Endothelial cell of umbilical vein (primary cell): ENCODE measurements around the gene CNOT4. TPM values are rescaled to one million over a fixed set of nuclear protein-coding genes. Genes with fewer than 3 reads are reported as not detected.

Experiments used
- BruUV-seq: library from RNA; stranded (reverse); fragments of 400-500 nt; replicated peaks from 2 replicates; lab custom pipeline; 2021; lab: Mats Ljungman, UMichigan
- CTCF ChIA-PET: fragments of 300-600, 350-600 bp; sonication (Branson Sonifier 250); formaldehyde crosslinking; loops from one replicate; lab custom pipeline; 2021; ENCODE audit warnings: antibody characterized with exemption, inconsistent platforms; lab: Charles Lee
- POLR2A ChIA-PET: fragments of 300-600, 350-600 bp; sonication (Branson Sonifier 250); formaldehyde crosslinking; loops from one replicate; lab custom pipeline; 2021; ENCODE audit warnings: antibody characterized with exemption, inconsistent platforms; lab: Charles Lee
- DNase-seq: peaks from one replicate; pipeline ENCODE4 v3.0.0-alpha.2; 2011; ENCODE audit warnings: low read depth, low spot score
- FAIRE-seq: peaks from 2 replicates; lab custom pipeline; 2011; peaks lifted over from hg19 to GRCh38; lab: Jason Lieb, UNC
- H2AFZ ChIP-seq: 2 replicates; pipeline ENCODE4 v1.6.0; 2012; ENCODE audit warnings: low read depth, low read length, control low read depth, inconsistent platforms
- H3K27ac ChIP-seq: 2 replicates; pipeline ENCODE4 v1.5.1; 2011; ENCODE audit warnings: low read depth, mild to moderate bottlenecking, control low read depth, low read length, moderate library complexity; ENCODE audit not compliant: insufficient read depth
- H3K27me3 ChIP-seq, 2 experiments: 2 replicates each; pipeline versions ENCODE4 v1.6.0 to v1.6.1; 2011; ENCODE audit warnings: low read length in 2 of 2, mixed read lengths in 1 of 2; ENCODE audit not compliant: control insufficient read depth in 2 of 2, insufficient read depth in 2 of 2
- H3K36me3 ChIP-seq, 2 experiments: 2 replicates in 1 of 2; 3 replicates in 1 of 2; pipeline ENCODE4 v1.5.1; 2011; ENCODE audit warnings: low read length in 2 of 2, mild to moderate bottlenecking in 1 of 2, moderate library complexity in 1 of 2; ENCODE audit not compliant: control insufficient read depth in 2 of 2, insufficient read depth in 2 of 2; ENCODE audit errors: extremely low read depth in 1 of 2
- H3K4me1 ChIP-seq: 3 replicates; pipeline ENCODE4 v1.5.1; 2011; ENCODE audit warnings: mild to moderate bottlenecking, low read length; ENCODE audit not compliant: control insufficient read depth, insufficient read depth; ENCODE audit errors: extremely low read depth
- H3K4me2 ChIP-seq: 2 replicates; pipeline ENCODE4 v1.6.1; 2011; ENCODE audit warnings: low read length, control low read depth, mixed read lengths; ENCODE audit not compliant: insufficient read depth
- H3K4me3 ChIP-seq, 3 experiments: fragments of 200-600 bp in 1 of 3; sonication (generic), shearing (Covaris generic) in 1 of 3; replicated peaks in 1 of 3; 2 replicates each; pipeline ENCODE4 v1.5.1; 2011 to 2016; ENCODE audit warnings: control low read depth in 3 of 3, low read length in 3 of 3, mild to moderate bottlenecking in 2 of 3, inconsistent platforms in 1 of 3, low read depth in 1 of 3, moderate library complexity in 1 of 3; ENCODE audit not compliant: insufficient read depth in 1 of 3
- H3K79me2 ChIP-seq: 2 replicates; pipeline ENCODE4 v1.6.0; 2012; ENCODE audit warnings: low read length, inconsistent platforms; ENCODE audit not compliant: control insufficient read depth, insufficient read depth
- H3K9ac ChIP-seq: replicated peaks from 2 replicates; pipeline ENCODE3; 2011; ENCODE audit warnings: low read length, control low read depth; ENCODE audit not compliant: insufficient read depth; ENCODE audit errors: extremely low read depth
- H3K9me1 ChIP-seq: replicated peaks from 3 replicates; pipeline ENCODE4 v1.6.0; 2011; ENCODE audit warnings: mild to moderate bottlenecking, low read length; ENCODE audit not compliant: control insufficient read depth, insufficient read depth; ENCODE audit errors: extremely low read depth
- H3K9me3 ChIP-seq: replicated peaks from 2 replicates; pipeline ENCODE4 v1.5.1; 2012; ENCODE audit warnings: low read length, inconsistent platforms; ENCODE audit not compliant: control insufficient read depth, insufficient read depth
- H4K20me1 ChIP-seq: replicated peaks from 2 replicates; pipeline ENCODE3; 2011; ENCODE audit warnings: mild to moderate bottlenecking, low read length; ENCODE audit not compliant: control insufficient read depth, insufficient read depth; ENCODE audit errors: extremely low read depth
- EZH2 ChIP-seq: IDR thresholded peaks from 2 replicates; pipeline ENCODE4 v1.6.1; 2012; ENCODE audit warnings: borderline replicate concordance, low read depth, mild to moderate bottlenecking, moderate library complexity, low read length, inconsistent platforms; ENCODE audit not compliant: severe bottlenecking
- GATA2 ChIP-seq: IDR thresholded peaks from 2 replicates; pipeline ENCODE4 v1.7.0; 2011; ENCODE audit warnings: low read depth, mild to moderate bottlenecking, moderate library complexity, mixed read lengths, low read length; ENCODE audit not compliant: insufficient read length, insufficient read depth
- POLR2A ChIP-seq: IDR thresholded peaks from 2 replicates; pipeline ENCODE4 v1.6.1; 2012; ENCODE audit warnings: low read depth, mild to moderate bottlenecking, control low read depth, low read length
- POLR2AphosphoS5 ChIP-seq: IDR thresholded peaks from 2 replicates; pipeline ENCODE4 v1.6.1; 2012; ENCODE audit warnings: low read depth, mild to moderate bottlenecking, control low read depth, low read length, moderate library complexity; ENCODE audit not compliant: insufficient read depth
- dilution Hi-C: fragments of 300-500 bp; cut with MboI; formaldehyde crosslinking; loops from one replicate; pipeline ENCODE4 v1.15.0; 2019; ENCODE audit warnings: low sequenced_read_pairs; ENCODE audit not compliant: extremely low pct_ligation_motif_present
- intact Hi-C: fragments of 100-400 bp; cut with micrococcal nuclease; formaldehyde crosslinking; loops from one replicate; pipeline ENCODE4 v1.10.0; 2022
- polyA plus RNA-seq, 4 experiments: library from polyadenylated mRNA; depleted of rRNA in 3 of 4; stranded (reverse) in 3 of 4; unstranded in 1 of 4; fragments of >200 nt; gene quantifications; 2 replicates each; pipeline versions ENCODE4 v1.2.1 to v1.2.3, GENCODE V29; 2011 to 2012; ENCODE audit warnings: missing spikeins in 1 of 4
- total RNA-seq: library from RNA; stranded (reverse); gene quantifications from 2 replicates; pipeline ENCODE4 v1.2.3, GENCODE V29; 2021
- TF ChIP-seq, protein P1 (sequence below), 2 donors: IDR thresholded peaks; 1 replicate in 1 of 2; 2 replicates in 1 of 2; pipeline ENCODE4 v1.5.1; 2011; ENCODE audit warnings: low read length in 2 of 2, mild to moderate bottlenecking in 2 of 2, moderate library complexity in 2 of 2, control low read depth in 1 of 2, inconsistent platforms in 1 of 2, low read depth in 1 of 2; ENCODE audit not compliant: insufficient read depth in 1 of 2; ENCODE audit errors: extremely low read depth in 1 of 2
- TF ChIP-seq, protein P2 (sequence below): IDR thresholded peaks from 2 replicates; pipeline ENCODE4 v1.6.1; 2011; ENCODE audit not compliant: insufficient read depth, insufficient read length

CNOT4 gene
- total and polyA plus RNA-seq, 2 donors (not counting 3 experiments of a cell fraction or from before 2014, with no cell fraction given) = 10.3 to 21.7 TPM

DNA sequence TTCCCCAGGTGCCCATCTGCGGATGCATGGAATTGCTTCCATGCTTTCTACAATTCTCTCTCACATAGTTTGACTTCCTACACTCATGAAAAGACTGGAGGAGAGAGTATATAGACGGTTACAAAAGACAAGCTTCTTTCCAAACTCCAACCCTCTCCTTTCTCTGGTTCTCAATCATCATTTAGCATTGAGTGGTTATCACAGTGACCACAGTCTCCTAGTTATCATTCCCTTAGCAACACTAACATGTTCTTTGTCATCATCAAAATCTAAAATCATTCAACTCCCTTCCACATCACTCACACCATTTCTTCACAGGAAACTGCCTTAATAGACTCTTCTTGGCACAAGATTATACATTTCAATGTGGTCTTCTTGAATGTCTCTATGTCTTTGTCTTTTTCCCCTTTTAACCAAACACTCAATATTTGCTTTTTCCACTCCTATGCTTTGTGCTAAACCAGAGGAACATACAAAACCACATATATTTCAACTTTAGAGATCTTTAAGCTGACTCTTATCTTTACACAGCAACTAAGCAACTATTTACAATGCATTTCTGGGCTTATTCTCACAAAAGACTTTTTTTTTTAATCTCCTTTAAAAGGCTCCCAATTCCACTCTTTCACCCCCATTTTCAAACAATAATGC, 126.3 kb downstream of the CNOT4 start:
- FAIRE-seq (no peak), DNase-seq (no peak)
- Histone ChIP-seq H4K20me1 (no peaks in the 10 kb centered on the region), H3K9me1 (no peaks in the 10 kb centered on the region), H3K27ac (no peak overlapping the region), H3K4me1 (no peaks in the 10 kb centered on the region), H2AFZ (no peak overlapping the region), H3K36me3 (no peaks in the 10 kb centered on the region), H3K4me2 (no peak overlapping the region), H3K27me3 (no peaks in the 10 kb centered on the region), H3K79me2 (no peaks in the 10 kb centered on the region), H3K9ac (no peak overlapping the region), H3K9me3 (no peaks in the 10 kb centered on the region), H3K4me3 (no peak overlapping the region)
- ChIA-PET CTCF (interaction anchor here (1.2 kb wide), 1 partner anchor 109 kb away, joined by 4 read pairs; no protein-coding TSS in a partner anchor), POLR2A (no interaction called here)
- dilution Hi-C loops = no loop called here
- TF ChIP-seq, protein P1, sequence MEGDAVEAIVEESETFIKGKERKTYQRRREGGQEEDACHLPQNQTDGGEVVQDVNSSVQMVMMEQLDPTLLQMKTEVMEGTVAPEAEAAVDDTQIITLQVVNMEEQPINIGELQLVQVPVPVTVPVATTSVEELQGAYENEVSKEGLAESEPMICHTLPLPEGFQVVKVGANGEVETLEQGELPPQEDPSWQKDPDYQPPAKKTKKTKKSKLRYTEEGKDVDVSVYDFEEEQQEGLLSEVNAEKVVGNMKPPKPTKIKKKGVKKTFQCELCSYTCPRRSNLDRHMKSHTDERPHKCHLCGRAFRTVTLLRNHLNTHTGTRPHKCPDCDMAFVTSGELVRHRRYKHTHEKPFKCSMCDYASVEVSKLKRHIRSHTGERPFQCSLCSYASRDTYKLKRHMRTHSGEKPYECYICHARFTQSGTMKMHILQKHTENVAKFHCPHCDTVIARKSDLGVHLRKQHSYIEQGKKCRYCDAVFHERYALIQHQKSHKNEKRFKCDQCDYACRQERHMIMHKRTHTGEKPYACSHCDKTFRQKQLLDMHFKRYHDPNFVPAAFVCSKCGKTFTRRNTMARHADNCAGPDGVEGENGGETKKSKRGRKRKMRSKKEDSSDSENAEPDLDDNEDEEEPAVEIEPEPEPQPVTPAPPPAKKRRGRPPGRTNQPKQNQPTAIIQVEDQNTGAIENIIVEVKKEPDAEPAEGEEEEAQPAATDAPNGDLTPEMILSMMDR (IDR thresholded peaks at IDR 0.05; ENCODE audit: extremely low read depth in 1 of 2, insufficient read depth in 1 of 2, low read depth in 1 of 2, low read length in 2 of 2) = no peak
- TF ChIP-seq, protein P2, sequence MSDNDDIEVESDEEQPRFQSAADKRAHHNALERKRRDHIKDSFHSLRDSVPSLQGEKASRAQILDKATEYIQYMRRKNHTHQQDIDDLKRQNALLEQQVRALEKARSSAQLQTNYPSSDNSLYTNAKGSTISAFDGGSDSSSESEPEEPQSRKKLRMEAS = no peak
- no peak for TF ChIP-seq POLR2AphosphoS5
- no peak for TF ChIP-seq GATA2
- no peak for TF ChIP-seq POLR2A
- no peak for TF ChIP-seq EZH2
- BruUV-seq = no TSS peak
- intact Hi-C loops = no loop called here
